HL-60/S4 (cell line): ENCODE results near the gene GRPEL1.

Experiments used
- in situ Hi-C: fragments of 300-500 bp; cut with MboI; formaldehyde crosslinking; loops from 2 replicates; pipeline ENCODE4 v1.14.3; 2022; ENCODE audit warnings: low sequenced_read_pairs

GRPEL1 gene

GRCh38 chr4:7095611-7096155 is 27.8 kb upstream of the GRPEL1 start:
- in situ Hi-C loops: loop anchor here (25.0 kb wide), 1 partner anchor 758 kb away; no protein-coding TSS in a partner anchor

- in situ Hi-C loops: loop anchor here (25.0 kb wide), 1 partner anchor 758 kb away; no protein-coding TSS in a partner anchor
Measured at GRCh38 chr4:7094916-7095315, 27.1 kb upstream of the GRPEL1 start.

DNA sequence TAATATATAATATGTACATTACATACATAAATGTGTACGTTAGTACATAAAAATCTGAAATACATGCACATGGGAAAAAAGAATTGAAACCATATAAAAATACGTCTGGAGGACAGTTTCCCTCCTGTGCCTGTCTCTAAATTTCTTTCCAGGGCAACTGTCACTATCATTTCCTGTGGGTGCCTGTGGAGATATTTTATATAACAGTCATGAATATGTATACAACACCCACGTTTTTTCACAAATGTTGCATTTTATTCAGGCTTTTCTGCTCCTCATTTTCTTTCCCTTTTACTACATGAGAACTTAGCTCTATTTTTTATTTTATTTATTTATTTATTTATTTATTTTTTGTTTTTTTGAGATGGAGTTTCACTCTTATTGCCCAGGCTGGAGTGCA is 24.2 kb upstream of the GRPEL1 start:
- in situ Hi-C loops: loop anchor here (25.0 kb wide), 1 partner anchor 755 kb away; no protein-coding TSS in a partner anchor

DNA sequence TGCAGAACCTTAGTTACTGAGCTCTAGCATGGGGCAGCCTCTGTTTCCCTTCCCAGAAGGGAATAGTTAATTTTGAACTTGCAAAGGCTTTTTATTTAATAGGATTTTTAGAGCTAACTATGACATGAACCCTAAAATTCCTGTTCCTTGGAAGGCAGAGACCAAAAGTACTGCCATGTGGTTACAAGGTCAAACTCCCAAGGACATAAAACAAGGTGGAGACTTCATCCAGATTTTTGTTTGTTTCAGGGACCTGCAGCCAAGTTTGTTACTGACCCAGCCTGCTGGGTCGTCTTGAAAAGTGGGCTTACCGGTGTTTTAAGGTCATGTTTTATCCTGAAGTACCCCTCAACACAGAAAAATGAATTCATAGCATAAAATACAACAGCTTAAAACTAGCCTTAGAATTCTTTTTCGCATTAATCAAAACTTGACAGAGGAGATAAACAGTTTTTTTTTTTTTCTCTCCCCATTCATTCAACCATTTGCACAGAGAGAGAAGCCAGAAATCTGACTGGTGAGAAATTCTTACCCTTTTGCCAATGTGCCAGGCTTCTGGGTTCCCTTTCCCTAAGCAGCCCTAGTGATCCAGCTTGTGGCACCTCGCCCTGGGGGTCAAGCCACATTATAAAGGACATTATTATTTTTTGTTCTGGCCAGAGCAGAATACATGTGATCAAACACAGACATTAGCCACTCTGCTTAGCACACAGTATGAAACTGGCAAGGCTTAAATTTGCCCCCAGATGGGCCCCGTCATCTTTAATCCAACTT is 21.5 kb upstream of the GRPEL1 start:
- in situ Hi-C loops: loop anchor here (25.0 kb wide), 1 partner anchor 752 kb away; no protein-coding TSS in a partner anchor

- in situ Hi-C loops: loop anchor here (25.0 kb wide), 1 partner anchor 750 kb away; no protein-coding TSS in a partner anchor
Measured at GRCh38 chr4:7087036-7087435, 19.2 kb upstream of the GRPEL1 start.

DNA sequence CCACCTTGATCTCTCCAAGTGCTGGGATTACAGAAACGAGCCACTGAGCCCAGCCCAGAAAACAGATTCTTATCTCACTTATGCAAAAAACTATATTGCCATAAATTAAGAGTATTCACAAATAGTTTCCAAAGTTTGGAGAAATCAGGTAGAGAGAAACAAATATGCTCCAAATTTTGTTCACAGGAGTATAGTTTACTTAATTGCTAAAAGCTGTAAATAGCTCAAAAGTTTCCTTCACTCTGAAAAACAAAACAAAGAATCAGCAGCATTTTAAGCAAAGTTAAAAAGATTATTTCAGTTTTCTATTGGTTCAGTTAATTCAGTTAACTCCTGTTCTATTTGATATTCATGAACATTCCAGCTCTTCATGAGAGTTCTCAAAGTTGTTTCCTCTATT is 18.5 kb upstream of the GRPEL1 start:
- in situ Hi-C loops: loop anchor here (25.0 kb wide), 1 partner anchor 749 kb away; no protein-coding TSS in a partner anchor

DNA sequence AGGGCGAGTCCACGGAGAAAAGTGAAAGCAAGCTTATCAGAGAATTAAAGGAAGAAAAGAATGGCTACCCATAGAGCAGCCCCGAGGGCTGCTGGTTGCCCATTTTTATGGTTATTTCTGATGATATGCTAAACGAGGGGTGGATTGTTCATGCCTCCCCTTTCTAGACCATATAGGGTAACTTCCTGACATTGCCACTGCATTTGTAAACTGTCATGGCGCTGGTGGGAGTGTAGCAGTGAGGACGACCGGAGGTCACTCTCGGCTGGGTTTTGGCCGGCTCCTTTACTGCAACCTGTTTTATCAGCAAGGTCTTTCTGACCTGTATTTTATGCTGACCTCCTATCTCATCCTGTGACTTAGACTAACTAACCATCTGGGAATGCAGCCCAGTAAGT is 16.7 kb upstream of the GRPEL1 start:
- in situ Hi-C loops: loop anchor here (25.0 kb wide), 1 partner anchor 747 kb away; no protein-coding TSS in a partner anchor

DNA sequence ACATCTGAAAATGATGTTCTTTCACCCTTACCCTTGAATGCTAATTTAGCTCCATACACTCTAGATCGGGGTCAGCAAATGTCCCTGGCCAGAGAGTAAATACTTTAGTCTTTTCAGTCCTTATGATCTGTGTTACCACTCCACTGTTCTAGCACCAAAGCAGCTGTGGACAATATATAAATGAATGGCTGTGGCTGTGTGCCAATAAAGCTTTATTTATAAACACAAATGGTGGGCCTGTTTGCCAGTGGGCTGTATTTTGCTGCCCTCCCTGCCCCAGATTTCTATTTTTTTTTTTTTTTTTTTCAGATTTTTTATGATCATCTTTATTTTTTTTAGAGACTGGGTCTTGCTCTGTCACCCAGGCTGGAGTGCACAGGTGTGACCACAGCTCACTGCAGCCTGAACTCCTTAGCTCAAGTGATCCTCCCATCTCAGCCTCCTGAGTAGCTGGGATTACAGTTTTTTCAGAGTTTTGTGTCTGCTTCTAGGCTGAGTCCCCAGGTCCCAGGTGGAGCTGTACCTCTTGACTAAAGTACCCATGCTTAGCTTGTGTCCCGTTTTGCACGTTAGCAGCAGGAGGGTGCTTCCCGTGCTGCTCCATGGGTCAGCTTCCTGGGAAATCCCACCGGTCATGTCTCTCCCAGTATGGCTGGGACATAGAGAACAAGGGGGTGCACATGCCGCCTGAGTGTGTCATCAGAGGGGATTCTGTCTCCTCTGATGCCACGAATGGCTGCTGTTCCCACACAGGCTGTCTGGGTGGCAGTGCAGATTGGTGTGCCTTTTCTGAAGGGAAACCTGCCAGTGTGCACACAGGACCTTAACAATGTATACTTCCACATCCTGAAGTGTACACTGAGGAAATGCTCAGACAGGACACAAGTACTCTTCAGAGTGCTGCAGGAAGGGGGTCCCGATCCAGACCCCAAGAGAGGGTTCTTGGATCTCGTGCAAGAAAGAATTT is 16.0 kb upstream of the GRPEL1 start:
- in situ Hi-C loops: loop anchor here (25.0 kb wide), 1 partner anchor 747 kb away; no protein-coding TSS in a partner anchor

DNA sequence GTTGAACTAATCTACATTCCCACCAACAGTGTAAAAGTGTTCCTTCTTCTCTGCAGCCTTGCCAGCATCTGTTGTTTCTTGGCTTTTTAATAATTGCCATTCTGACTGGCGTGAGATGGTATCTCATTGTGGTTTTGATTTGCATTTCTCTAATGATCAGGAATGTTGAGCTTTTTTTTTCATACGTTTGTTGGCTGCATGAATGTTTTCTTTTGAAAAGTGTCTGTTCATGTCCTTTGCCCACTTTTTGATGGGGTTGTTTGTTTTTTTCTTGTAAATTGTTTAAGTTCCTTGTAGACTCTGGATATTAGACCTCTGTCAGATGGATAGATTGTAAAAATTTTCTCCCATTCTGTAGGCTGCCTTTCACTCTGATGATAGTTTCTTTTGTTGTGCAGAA is 12.0 kb upstream of the GRPEL1 start:
- in situ Hi-C loops: loop anchor here (10.0 to 25.0 kb wide), 2 partner anchors 365 to 743 kb away; partner anchors contain the start of gene BLOC1S4

- in situ Hi-C loops: loop anchor here (10.0 to 25.0 kb wide), 2 partner anchors 365 to 742 kb away; partner anchors contain the start of gene BLOC1S4
Measured at GRCh38 chr4:7079483-7079882, 11.6 kb upstream of the GRPEL1 start.

- in situ Hi-C loops: loop anchor here (10.0 to 25.0 kb wide), 2 partner anchors 363 to 741 kb away; partner anchors contain the start of gene BLOC1S4
Measured at GRCh38 chr4:7078025-7078424, 10.2 kb upstream of the GRPEL1 start.

GRCh38 chr4:7077371-7077770 is 9.5 kb upstream of the GRPEL1 start:
- in situ Hi-C loops: loop anchor here (10.0 to 25.0 kb wide), 2 partner anchors 363 to 740 kb away; partner anchors contain the start of gene BLOC1S4

GRCh38 chr4:7076696-7077082 is 8.8 kb upstream of the GRPEL1 start:
- in situ Hi-C loops: loop anchor here (10.0 to 25.0 kb wide), 2 partner anchors 362 to 739 kb away; partner anchors contain the start of gene BLOC1S4

- in situ Hi-C loops: loop anchor here (10.0 to 25.0 kb wide), 2 partner anchors 361 to 739 kb away; partner anchors contain the start of gene BLOC1S4
Measured at GRCh38 chr4:7075962-7076695, 8.3 kb upstream of the GRPEL1 start.

GRCh38 chr4:7074426-7074825 is 6.6 kb upstream of the GRPEL1 start:
- in situ Hi-C loops: loop anchor here (10.0 kb wide), 1 partner anchor 360 kb away; the partner anchor contains the start of gene BLOC1S4

- in situ Hi-C loops: loop anchor here (10.0 kb wide), 1 partner anchor 359 kb away; the partner anchor contains the start of gene BLOC1S4
Measured at GRCh38 chr4:7073526-7074390, 5.9 kb upstream of the GRPEL1 start.

DNA sequence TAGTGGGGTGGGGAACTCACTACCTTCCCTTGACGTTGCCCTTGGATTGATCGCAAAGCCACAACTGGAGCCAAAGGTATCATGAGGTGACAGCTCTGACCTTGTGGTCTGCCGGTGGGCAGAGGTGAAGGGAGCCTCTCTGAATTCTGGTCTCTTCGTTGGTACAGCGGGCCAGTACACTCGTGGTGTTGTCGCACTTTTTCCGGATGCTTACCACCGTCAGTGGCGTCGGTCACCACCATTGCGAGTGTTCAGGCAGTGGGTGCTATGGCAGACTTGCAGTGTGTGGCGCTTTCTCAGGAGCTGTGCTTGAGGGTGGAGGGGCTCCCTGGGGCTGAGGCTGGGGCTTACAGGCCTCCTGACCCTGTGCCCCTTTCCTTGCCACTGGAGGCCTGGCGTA is 5.2 kb upstream of the GRPEL1 start:
- in situ Hi-C loops: loop anchor here (10.0 kb wide), 1 partner anchor 358 kb away; the partner anchor contains the start of gene BLOC1S4
